Activated gamma-delta T cell (primary cell): ENCODE measurements around the gene CRB1.
"Not testable (repeated sequence)": the region's sequence is repeated elsewhere in the genome, so short reads cannot be mapped to it uniquely, and the experiment has no call there.

Source experiments
- DNase-seq: peaks from one replicate; lab custom pipeline; 2025; lab: John Stamatoyannopoulos, UW

CRB1 gene

GRCh38 chr1:197463142-197463541 is 195.1 kb downstream of the CRB1 start:
- no peak for DNase-seq

- DNase-seq, result no peak
Observed at GRCh38 chr1:197464044-197464443, 196.0 kb downstream of the CRB1 start.

GRCh38 chr1:197465528-197466327 is 197.7 kb downstream of the CRB1 start:
- DNase-seq, result no peak

- DNase-seq, result no peak
Observed at GRCh38 chr1:197466813-197467212, 198.8 kb downstream of the CRB1 start.

- no peak for DNase-seq
Observed at GRCh38 chr1:197467881-197468280, 199.8 kb downstream of the CRB1 start.

GRCh38 chr1:197468543-197469175 is 200.6 kb downstream of the CRB1 start:
- no peak for DNase-seq

GRCh38 chr1:197469620-197470210 is 201.7 kb downstream of the CRB1 start:
- no peak for DNase-seq

- DNase-seq, result no peak
Observed at GRCh38 chr1:197470330-197470729, 202.3 kb downstream of the CRB1 start.

GRCh38 chr1:197471248-197471985 is 203.4 kb downstream of the CRB1 start:
- DNase-seq, result no peak

GRCh38 chr1:197472141-197472540 is 204.1 kb downstream of the CRB1 start:
- DNase-seq, result no peak

- no peak for DNase-seq
Observed at GRCh38 chr1:197480446-197480845, 212.4 kb downstream of the CRB1 start.

- no peak for DNase-seq
Observed at GRCh38 chr1:197481101-197481500, 213.0 kb downstream of the CRB1 start.

GRCh38 chr1:197485790-197486189 is 217.7 kb downstream of the CRB1 start:
- no peak for DNase-seq

GRCh38 chr1:197486946-197487345 is 218.9 kb downstream of the CRB1 start:
- no peak for DNase-seq

- DNase-seq, result not testable (repeated sequence)
Observed at GRCh38 chr1:197491505-197491904, 223.5 kb downstream of the CRB1 start.

GRCh38 chr1:197496722-197497121 is 228.7 kb downstream of the CRB1 start:
- no peak for DNase-seq

GRCh38 chr1:197510691-197511378 is 242.8 kb downstream of the CRB1 start:
- no peak for DNase-seq

GRCh38 chr1:197515421-197515820 is 247.4 kb downstream of the CRB1 start:
- DNase-seq, result no peak

- DNase-seq, result no peak
Observed at GRCh38 chr1:197519741-197520334, 251.8 kb downstream of the CRB1 start.

GRCh38 chr1:197521118-197521739 is 253.2 kb downstream of the CRB1 start:
- DNase-seq, result no peak
